ENCODE data around the gene STUB1.

- TF ChIP-seq POLR2AphosphoS5 (IDR thresholded peaks at IDR 0.05) (no peak), POLR2A (IDR thresholded peaks at IDR 0.05) (no peak)
Measured at GRCh38 chr16:632486-633335, 47.5 kb upstream of the STUB1 start.
